H4 (cell line): ENCODE results near the gene CAVIN1. TPM values are rescaled to one million over a fixed set of nuclear protein-coding genes. Genes with fewer than 3 reads are reported as not detected.

Experiments used
- total RNA-seq: library from RNA; depleted of rRNA; stranded (reverse); fragments of >200 nt; shearing (Covaris generic); gene quantifications from 2 replicates; pipeline ENCODE4 v1.2.3, GENCODE V29; 2014; rRNA removed

The CAVIN1 gene
- total RNA-seq, 1 experiment from 2014 or later, result 53.8 TPM

Other genes with a start within 250 kb of the CAVIN1 start
- 0.06 TPM in 1 of 2 replicates, not detected in the other for gene KCNH4, start 242.1 kb downstream of the CAVIN1 start, total RNA-seq
- not detected in 2 replicates for gene HCRT, start 237.8 kb downstream of the CAVIN1 start, total RNA-seq
- 1.5 and 1.9 TPM in 2 replicates for gene GHDC, start 228.8 kb downstream of the CAVIN1 start, total RNA-seq
- 13.7 and 25.0 TPM in 2 replicates for gene STAT5B, start 146.9 kb downstream of the CAVIN1 start, total RNA-seq
- 0.35 and 0.41 TPM in 2 replicates for gene STAT5A, start 134.8 kb downstream of the CAVIN1 start, total RNA-seq
- gene STAT3, start 34.8 kb downstream of the CAVIN1 start, total RNA-seq, result 72.6 and 77.5 TPM in 2 replicates
- 20.7 and 21.5 TPM in 2 replicates for gene ATP6V0A1, start 35.6 kb upstream of the CAVIN1 start, total RNA-seq
- gene NAGLU, start 113.0 kb upstream of the CAVIN1 start, total RNA-seq, result 18.7 and 35.1 TPM in 2 replicates
- 0.47 and 0.48 TPM in 2 replicates for gene HSD17B1, start 129.7 kb upstream of the CAVIN1 start, total RNA-seq
- 26.8 and 31.9 TPM in 2 replicates for gene COASY, start 138.9 kb upstream of the CAVIN1 start, total RNA-seq
- gene MLX, start 143.8 kb upstream of the CAVIN1 start, total RNA-seq, result 23.2 and 31.9 TPM in 2 replicates
- 11.9 and 12.6 TPM in 2 replicates for gene PSMC3IP, start 154.5 kb upstream of the CAVIN1 start, total RNA-seq
- 28.7 and 49.5 TPM in 2 replicates for gene RETREG3, start 186.1 kb upstream of the CAVIN1 start, total RNA-seq
- 74.3 and 92.3 TPM in 2 replicates for gene TUBG1, start 186.4 kb upstream of the CAVIN1 start, total RNA-seq
- 5.5 and 7.5 TPM in 2 replicates for gene TUBG2, start 236.0 kb upstream of the CAVIN1 start, total RNA-seq